ENCODE measurements around the gene LRFN2.

The LRFN2 gene

DNA sequence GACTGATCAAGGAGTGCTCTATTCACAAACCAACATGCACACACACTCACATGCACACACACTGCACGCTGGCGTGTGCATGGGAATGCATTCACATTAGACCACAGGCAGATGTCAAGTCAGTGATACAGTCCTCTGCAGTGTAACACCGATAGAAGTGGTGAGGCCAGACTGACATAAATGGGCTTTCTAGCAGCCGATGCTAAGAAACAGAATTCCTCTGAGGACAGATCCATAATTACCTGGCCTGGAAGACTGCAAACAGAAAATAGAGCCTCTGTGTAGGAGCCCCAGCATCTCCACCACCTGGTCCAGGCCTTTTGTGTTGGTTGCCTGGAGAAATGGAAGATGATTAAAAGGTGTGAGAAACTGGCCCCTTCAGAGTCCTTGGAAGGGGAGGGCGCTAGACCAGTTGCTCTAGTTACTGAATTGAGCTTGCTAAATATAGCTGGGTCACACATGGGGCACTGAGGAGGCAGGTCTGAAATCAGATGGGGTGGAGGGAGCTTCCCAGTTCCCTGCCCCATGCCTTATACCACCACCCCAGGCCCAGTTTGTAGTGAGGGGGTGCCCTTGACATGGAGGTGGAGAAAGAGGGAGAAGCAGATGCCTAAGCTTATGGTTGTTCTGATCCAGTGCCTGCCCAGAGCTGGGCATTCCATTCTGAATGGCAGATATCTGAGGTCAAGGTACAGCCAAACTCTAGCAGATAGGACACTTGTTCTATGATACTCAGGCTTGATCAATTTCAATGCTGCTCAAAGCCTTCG, 233.8 kb downstream of the LRFN2 start:
- in situ Hi-C loops (cut with MboI; ENCODE audit: low sequenced_read_pairs): no loop called here

DNA sequence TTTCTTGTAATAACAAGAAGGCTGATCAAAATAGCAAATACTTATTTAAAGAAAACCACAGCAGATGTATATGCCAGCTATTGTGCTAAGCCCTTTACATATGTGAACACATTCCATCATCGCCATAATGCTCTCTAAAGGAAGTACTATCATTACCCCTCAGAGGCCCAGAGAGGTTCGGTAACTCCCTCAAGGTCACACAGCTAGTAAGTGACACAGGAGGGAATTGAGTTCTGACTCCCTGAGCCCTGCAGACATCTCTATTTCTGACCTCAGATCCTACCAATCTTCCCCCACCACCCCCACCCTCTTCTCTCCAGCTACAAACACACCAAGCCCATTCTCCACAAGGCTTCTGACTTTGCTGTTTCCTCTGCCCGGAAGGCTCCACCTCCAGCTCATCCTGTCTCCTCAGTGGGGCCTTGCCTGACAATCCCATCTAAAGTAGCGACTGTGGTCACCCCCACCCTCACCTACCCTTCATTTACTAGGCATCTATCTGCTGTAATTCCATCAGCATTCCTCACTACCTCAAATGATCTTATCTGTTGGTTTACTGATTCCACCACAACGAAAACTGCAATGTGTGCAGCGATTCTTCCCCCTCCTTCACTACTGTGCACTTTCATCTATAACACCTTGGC, 234.5 kb downstream of the LRFN2 start:
- in situ Hi-C loops (cut with MboI; ENCODE audit: low sequenced_read_pairs): no loop called here

DNA sequence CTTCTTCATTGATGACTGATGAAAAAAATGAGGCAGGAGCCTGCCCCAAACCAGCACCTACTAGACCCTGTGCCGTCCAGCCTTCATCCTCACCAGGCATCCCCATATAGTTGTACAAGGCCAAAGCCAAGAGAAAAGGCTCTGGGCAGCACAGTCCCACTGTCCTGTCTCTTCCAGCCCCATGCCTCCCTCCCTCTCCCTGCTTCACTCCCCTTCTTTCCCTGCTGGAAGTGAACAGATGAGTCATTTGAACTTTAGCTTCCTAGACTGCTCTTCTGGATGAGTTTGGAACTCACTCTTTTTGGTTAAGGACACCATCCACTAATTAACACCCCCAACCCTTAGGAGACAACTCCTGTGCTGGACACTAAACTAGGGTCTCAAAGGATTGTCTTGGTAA, 235.2 kb downstream of the LRFN2 start:
- in situ Hi-C loops (cut with MboI; ENCODE audit: low sequenced_read_pairs): no loop called here

DNA sequence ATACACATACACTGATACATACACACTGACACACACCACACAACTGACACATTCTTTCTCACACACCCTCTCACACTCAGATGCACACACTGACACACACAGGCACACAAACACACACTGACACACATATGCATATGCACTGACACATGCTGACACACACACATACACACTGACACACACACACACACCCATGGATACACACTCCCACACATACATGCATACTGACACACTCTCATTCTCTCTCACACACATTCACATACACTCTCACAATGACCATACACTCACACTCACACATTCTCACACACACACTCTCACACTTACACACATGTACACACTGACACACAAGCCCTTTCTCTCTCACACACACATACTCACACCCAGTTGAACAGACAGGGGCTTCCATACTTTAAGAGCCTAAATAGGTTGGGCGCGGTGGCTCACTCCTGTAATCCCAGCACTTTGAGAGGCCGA, 236.4 kb downstream of the LRFN2 start:
- in situ Hi-C loops (cut with MboI; ENCODE audit: low sequenced_read_pairs): no loop called here

DNA sequence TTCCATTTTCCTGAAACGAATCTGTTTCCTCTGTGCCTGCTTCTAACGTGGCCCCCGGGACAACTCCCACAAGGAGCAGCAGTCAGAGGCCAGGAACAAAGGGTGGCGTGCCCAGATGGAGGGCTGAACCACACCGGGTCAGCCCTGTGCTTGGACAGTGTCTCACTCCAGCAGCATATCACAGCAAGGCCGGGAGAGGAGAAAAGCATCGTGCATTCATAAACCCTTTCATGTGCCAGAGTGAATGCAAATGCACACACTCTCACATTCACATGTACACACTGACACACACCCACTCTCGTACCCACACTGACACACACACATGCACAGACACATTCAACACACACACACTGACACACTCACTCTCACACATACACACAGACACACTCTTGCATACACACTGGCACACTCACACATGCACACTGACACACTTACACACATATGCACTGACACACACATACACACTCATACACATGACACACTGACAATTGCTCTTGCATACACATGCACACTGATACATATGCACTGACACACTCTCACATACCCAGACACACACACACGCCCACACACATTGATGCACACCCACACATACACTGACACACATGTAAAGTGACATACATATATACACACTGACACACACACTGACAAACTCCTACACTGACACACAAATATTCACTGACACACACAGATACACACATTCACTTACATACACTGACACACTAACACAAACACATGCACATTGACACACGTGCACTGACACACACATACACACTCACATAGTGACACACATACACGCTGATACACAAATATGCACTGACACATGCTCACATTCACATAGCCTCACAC, 237.0 kb downstream of the LRFN2 start:
- in situ Hi-C loops (cut with MboI; ENCODE audit: low sequenced_read_pairs): no loop called here

DNA sequence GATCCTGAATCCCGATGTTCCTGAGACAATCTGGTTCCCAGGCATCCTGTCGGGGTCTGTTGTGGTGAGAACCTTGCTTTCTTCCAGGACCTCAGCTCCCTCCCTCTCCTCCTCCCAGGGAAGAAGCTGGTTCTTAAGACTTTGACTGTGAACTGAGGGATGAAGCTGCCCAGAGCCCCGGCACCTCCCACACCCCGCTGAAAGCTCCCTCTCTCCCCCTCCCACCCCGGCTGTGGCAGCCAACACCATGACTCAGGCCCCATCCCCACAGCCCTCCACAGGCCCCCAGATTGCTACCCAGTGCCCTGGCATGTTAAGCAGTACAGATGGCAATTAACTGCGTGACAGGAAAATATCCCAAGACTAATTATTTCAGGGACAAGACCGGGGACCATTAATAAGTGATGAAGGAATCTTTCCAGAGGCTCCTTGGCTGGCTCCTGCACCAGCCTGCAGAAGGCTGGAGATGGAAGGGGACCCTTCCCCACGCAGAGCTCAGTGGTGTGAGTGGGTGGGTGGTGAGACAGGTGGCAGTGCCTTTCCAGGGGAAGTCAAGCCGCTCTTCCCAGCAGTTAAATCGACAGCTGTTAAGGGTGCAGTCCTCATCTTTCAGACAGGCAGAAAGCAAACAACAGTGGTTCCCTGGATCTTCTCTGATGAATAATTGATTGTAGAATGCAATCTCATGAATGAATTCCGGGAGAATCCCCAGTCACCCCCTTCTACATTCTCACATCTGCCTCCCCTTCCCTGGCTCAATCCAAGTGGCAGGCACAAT, 237.9 kb downstream of the LRFN2 start:
- in situ Hi-C loops (cut with MboI; ENCODE audit: low sequenced_read_pairs): no loop called here

DNA sequence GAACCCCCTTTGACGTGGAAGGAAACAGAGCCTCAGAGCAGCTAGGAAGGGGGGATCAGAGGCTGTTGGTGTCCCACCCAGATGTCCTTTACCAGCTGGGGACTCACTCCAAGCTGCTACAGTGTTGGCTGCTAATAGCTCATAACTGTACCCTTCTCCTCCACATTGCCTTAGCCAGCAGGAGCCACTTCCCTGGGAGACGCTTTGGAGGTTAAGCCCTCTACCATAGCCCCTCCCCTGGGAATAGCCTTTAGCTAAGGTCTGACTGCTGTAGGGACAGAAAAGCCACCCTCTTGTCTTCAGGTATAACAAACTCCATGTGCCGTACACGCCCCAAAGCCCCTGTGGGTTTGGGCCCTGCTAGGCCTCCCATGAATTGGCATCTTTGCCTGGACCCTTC, 238.6 kb downstream of the LRFN2 start:
- in situ Hi-C loops (cut with MboI; ENCODE audit: low sequenced_read_pairs): no loop called here

DNA sequence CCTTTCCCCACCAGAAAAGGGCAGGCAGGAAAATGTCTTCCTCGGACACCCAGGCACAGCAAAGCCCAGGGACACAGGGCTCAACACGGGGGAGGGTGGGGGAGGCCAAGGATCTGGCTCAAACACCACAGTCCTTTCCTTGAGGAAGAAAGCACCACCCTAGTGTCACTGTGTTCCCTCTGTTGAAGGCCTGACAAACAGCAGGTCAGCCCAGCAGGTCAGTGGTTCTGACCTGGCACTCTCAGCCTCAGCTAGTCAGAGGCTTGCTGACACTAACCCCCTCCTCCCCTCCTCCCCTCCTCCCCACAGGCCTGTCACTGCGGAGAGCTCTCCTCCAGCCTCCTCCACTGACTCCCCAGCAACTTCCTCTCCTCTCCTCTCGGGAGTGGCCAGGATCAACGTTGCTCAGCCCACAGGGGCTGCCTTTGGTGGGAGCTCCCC, 239.6 kb downstream of the LRFN2 start:
- in situ Hi-C loops (cut with MboI; ENCODE audit: low sequenced_read_pairs): no loop called here

DNA sequence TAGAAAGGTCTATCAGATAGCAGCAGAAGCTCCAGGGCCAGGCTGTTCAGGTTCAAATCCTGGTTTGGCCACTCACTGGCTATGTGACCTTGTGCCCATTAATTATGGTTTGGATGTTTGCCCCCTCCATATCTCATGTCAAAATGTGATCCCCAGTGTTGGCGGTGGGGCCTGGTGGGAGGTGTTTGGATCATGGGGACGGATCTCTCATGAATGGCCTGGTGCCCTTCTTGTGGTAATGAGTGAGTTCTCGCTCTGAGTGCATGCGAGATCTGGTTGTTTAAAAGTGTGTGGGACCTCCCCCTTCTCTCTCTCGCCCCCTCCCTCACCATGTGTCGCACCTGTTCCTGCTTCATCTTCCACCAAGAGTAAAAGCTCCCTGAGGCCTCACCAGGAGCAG, 240.9 kb downstream of the LRFN2 start:
- in situ Hi-C loops (cut with MboI; ENCODE audit: low sequenced_read_pairs): no loop called here

DNA sequence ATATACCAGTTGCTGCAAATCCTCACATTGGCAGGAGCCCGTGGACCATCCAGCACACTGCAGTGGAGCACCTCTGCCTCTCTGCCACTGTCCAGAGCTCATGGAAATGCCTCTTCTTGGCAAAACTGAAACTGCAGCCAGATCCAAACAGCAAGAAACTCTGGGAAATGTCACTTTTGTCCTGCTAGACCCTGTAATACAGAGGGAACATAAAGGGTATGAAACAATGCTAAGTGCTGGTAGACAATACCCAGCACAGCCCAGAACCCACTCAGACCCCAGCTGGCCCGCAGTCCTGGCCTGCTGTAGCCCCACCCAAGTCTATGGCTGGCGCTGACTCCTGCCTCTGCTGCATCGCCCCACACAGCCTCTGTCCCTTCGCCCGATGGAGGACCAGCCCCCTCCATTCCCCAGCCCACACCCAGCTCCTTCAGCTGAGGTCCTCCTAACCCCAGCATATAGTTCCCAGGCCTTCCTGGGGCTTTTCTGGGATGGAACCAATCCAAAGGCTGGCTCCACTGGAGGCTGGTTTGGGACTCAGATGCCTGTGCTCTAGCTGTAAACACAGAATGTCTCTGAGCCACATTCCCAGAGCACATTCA, 242.5 kb downstream of the LRFN2 start:
- in situ Hi-C loops (cut with MboI; ENCODE audit: low sequenced_read_pairs): no loop called here

DNA sequence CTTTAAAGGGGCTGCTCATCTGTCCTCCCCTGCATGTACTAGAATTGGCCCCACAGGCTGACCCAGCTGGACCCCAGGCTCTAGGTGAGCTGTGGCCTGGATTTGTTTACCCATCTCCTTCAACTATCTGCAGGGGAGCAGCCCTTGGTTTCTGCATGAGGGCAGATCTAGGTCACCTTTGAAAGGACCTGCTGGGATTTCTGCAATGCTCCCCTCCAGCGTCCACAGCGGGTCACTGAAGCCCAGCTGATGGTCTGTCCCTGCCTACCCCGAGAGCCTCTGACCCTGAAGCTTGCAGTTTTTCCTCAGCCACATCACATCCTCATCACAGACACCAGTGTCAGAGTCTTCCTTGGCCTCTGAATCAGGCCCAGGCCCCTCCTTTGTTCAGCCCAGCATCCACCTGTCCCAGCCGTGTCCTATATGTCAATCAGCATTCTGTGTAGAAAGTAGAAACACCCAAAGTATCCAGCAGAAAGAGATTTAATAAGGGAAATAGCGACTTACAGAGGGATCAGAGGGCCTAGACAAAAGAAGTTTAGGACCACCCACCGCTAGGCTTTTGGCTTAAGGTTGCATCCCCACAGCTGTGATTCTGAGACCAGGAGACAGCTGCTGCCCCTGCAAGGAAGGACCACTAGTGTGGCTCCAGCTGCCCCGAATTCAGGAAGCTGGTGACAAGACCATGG, 243.1 kb downstream of the LRFN2 start:
- in situ Hi-C loops (cut with MboI; ENCODE audit: low sequenced_read_pairs): no loop called here

DNA sequence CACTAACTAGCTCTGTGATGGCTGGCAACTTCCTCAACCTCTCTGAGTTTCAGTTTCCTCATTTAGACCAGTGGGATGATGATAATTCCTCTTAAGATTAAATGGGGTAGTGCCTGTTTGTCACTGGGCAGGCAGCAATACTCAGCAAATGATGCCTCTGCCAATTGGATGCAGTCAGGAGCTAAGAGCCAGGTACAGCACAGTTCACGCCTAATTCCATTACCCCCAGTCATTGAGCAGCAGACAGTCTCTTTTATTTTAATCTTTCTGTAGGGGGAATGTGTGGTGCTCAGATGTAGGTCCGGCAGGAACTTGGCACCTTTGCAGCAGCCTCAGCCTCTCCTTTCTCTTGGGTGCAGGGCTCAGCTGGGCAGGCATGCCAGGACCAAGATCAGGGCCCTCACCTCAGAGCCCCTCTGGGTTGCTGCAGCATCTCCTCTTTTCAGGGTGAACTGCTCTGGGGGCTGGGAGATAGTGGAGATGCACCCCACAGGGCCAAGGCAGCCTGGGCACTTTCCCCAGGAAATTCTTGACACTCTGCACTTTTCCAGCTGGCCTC, 243.8 kb downstream of the LRFN2 start:
- in situ Hi-C loops (cut with MboI; ENCODE audit: low sequenced_read_pairs): no loop called here

DNA sequence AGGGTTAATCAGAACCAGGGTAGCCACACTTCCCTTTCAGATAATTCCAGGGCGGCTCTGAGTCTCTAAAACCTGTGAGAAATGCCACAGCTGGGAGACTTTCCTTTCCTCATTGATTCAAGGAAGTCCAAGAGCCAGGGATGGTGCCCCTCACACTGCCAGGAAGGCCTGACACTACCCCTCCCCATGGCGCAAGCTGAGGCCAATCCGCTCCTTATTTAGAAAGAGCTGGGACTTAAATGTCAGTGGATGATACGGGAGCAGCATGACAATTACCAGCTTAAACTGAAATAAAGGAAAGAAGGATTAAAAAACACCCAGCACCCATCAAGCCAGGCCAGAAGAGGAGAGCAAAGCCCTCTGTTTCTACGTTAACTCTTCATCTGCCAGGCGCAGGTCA, 244.4 kb downstream of the LRFN2 start:
- in situ Hi-C loops (cut with MboI; ENCODE audit: low sequenced_read_pairs): no loop called here

DNA sequence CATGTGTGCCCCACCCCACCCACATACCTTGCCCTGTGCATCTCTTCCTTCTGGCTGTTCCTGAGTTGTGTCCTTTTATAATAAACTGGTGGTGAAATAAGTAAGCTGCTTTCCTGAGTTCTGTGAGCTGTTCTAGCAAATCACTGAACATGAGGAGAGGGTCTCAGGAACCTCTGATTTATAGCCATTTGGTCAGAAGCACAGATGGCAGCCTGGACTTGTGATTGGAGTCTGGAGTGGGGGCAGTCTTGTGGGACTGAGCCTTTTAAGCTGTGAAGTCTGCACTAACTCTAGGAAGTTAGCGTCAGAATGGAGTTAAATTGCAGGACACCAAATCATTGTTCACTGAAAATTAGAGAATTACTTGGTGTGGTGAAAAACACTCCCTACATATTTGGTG, 245.4 kb downstream of the LRFN2 start:
- in situ Hi-C loops (cut with MboI; ENCODE audit: low sequenced_read_pairs): no loop called here
